HG02885 (cell line): ENCODE results near the gene KCNB1.

ENCODE experiments used
- ATAC-seq: cut with Tn5 transposase; IDR thresholded peaks from one replicate; pipeline ENCODE4 v1.9.1; 2021; ENCODE audit warnings: mild to moderate bottlenecking; ENCODE audit not compliant: unreplicated experiment, poor library complexity

KCNB1 gene

DNA sequence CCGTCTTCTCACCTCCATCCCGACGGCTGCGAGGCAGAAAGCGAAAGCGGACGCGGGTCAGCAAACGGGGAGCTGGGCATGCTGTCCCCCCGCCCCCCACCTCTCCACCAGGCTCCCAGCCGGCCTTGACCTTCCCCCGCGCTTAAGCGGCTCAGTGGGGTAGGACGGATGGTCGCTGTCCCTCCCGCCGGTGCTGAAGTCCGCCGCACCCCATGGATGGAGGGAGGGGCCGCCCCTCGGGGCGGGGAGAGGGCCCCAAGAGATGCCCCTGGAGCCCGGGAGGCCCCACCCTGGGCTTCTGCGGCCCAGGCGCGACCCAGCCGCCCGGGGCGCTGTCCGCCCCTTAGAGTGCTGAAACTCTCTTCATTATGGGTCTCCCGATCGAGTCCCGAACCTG, at the start of gene KCNB1:
TSS of gene KCNB1 (minus strand) at position 48 of the 397 bp plus-strand sequence. CDS start 188 bp downstream, outside the sequence.
- no peak for ATAC-seq

DNA sequence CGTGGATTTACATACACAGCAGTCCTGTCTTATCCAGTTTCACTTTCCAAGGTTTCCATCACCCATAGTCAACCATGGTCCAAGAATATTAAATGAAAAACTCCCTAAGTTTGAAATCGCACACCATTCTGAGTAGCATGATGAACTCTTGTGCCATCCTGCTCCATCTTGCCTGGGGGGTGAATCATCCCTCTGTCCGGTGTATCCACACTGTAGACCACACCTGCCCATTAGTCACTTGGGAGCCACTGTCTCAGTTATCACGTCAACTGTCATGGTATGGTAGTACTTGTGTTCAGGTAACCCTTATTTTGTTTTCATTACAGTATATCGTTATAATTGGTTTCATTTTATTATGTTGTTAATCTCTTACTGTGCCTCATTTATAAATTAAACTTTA, 47.0 kb upstream of the KCNB1 start:
- ATAC-seq, result no peak

DNA sequence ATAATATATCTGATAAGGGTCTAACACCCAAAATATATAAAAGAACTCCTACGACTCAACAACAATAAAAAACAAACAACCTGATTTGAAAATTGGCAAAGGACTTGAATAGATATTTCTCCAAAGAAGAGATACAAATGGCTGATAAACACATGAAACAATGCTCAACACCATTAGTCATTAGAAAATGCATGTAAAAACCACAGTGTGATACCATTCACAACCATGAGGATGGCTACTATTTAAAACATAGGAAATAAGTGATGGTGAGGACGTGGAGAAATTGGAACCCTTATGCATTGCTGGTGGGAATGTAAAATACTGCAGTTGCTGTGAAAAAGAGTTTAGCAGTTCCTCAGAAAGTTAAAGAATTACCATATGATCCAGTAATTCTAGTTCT, 44.1 kb upstream of the KCNB1 start:
- no peak for ATAC-seq

DNA sequence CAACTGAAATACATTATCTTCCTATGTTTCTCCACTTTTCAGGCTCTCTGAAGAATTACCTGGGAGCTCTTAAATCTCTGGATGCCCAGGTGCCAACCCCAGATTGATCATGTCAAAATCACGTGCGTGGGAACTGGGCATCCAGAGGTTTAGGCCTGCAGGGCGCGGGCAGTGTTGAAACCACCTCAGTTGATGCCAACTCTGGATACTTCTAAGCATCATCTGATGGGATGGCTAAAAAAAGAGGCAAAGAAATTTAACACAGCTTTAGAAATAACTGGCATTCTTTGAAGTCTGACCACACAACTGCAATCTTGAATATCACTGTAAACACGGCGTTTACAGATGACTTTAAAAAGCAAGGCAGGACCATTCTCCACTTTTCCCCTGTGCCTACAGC, 43.6 kb upstream of the KCNB1 start:
- ATAC-seq, result no peak

DNA sequence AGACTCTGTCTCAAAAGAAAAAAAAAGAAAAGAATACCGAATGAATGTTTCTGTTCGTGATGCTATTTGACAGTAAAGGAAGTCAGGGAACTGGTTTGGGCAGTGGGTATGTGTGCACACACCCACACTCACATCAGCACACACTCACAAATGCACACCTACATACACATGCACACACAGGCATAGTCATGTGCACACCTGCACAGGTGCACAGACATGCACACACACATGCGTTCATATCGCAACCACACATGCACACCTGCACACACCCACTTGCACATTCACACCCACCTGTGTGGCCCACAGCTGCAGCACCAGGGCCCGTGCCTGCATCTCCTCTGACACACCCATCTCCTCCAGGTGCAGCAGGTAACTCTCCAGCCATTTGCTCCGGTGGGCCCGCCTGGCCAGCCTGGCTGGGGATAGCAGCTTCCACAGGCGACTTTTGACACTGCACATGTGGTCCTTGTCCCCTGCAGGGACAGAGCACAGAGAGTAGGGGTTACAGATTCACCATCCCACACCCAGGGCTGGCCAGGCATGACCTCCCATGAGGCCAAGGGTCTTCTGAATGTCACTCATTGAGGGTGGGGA, 41.4 kb upstream of the KCNB1 start:
- ATAC-seq, result no peak

DNA sequence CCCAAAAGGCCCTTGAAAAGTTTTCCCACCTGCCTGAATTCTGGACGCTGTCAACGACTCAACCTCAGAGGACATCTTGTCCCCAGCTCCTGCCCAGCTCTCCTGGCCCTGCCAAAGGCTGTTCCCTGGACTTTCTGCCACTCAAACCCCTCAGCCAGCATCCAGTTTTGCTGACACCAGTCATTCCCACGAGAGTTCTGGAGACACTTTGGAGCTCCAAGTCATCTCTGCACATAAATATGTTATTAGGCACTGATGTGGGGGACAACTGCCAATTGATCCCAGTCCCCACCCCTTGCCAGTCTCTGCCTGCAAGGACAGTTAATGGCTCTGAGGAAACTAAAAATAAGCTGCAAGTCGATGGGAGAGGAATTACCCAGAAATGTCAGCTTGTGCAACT, 38.9 kb upstream of the KCNB1 start:
- ATAC-seq, result no peak

DNA sequence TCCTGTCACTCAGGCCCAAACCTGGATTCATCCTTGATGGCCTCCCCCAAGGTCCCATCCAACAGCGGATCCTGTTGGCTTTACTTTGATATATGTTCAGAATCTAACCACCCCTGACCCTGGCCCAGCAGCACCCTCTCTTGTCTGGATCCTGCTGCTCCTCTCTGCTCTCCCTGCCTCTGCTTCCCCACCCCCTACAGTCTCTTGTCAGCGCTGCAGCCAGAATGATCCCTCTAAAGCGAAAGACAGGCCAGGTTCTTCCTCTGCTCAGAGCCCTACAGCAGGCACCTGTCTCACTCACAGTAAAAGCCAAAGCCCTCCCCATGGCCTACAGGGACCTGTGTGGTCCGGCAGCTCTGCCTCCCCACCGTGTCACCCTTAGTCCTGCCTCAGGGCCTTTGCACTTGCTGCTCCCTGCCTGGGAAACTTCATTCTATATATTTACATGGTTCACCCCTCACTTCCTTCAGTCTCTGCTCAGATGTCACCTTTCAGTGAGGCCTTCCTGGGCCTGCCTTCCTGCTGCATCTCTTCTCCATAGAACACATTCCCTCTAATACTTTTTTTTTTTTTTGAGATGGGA, 37.4 kb upstream of the KCNB1 start:
- ATAC-seq, result no peak

DNA sequence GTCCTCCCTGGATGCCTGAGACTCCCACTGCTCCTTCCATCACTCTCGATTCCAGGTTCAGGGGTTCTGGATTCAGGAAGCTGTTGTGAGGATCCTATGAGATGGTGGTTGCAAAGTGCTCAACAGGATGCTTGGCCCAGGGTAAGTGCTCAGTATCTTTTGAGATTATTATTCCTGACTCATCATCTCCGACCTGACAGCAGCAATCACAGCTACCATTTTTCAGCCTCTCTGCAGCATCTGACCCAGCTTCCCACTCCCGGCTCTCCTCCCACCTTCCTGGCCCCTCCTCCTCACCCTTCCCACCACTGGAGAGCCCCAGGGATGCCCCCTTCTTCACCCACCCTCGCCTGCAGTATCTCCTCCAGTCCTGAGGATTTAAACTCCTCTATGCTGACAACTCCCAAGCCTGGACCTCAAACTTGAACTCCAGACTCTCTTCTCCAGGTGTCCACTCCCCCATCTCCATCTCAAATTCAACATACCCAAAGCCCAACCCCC, 36.8 kb upstream of the KCNB1 start:
- ATAC-seq, result no peak

DNA sequence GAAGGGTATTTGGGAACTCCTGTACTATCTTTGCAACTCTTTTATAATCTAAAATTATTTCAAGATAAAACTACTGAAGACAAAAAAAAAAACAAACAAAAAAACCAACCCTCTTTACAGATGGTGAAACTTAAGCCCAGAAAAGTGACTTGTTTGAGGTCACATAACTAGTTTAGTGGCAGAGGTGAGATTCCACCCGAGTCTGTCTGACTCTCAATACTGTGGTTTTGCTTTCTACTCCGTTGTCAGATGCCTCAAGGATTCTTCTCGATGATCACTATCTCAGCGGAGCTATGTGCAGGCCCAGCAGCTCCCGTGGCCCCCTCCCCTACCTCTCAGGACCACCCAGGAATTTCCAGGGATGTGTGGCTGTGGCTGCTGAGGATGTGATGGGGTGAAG, 36.1 kb upstream of the KCNB1 start:
- ATAC-seq, result no peak

DNA sequence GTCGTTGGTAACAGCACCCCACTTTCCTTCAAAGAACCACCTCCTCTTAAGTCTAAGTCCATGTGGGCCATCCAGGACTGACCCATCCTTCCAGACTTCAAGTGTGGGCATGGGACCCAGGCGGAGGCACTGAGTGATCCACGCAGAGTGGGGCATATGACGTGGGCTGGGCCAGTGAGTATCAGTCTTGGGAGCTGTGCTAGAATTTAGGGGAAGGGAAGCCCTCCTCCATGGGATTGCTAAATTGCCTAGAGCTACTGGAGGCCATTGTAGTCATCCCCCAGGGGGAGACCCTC, 35.3 kb upstream of the KCNB1 start:
- no peak for ATAC-seq

DNA sequence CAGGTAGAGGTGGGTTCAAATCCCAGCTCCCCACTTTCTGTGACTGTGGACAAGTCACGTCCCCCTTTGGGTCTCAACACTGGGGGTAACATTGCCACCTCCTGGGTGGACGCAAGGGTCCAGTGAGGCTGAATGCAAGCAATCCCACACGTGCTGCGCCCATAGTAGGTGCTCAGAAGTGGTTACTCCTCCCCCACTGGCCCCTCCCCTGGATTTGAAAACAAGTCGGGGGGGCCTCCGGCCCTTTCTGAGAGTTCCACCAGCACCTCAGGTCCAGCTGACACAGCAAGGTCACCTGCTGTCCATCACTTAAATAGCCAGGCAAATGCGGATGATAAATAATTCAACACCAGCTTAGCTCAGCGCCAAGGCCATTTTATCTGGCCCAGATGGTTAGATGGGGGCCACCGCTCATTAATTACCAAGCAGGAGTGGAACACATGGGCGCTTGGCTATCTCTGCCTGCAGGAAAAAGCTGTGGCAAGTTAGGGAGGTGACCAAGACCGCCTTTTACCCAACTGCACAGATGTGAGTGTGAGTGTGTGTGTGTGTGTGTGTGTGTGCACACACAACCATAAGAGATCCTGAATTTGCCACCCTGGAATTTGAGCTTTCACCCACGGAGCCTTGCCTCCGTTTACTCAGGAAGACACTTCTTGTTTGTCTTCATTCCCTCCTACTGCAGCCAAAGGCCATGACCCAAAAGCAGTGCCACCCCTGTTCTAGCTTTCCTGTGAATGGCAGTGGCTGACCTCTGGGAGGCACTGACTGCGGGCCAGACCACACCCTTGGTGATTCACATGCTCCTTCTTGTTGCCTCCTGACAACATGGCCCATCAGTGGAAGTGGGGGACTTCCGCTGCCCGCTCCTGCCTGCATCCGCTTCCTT, 34.7 kb upstream of the KCNB1 start:
- no peak for ATAC-seq

DNA sequence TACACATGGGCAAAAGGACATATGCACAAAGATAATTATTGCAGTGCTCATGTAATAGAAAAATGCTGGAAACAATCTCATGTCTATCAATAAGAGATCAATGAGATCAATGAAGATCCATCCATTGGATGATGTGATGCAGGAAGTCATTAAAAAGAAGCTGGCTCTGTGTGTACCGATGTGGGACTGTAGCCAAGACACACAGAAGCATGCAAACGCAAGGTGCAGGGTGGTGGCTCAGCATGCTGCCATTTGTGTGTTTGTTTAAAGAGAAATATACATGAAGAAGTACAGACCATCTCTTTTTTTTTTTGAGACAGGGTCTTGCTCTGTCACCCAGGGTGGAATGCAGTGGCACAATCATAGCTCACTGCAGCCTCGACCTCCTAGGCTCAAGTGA, 33.1 kb upstream of the KCNB1 start:
- ATAC-seq, result no peak

DNA sequence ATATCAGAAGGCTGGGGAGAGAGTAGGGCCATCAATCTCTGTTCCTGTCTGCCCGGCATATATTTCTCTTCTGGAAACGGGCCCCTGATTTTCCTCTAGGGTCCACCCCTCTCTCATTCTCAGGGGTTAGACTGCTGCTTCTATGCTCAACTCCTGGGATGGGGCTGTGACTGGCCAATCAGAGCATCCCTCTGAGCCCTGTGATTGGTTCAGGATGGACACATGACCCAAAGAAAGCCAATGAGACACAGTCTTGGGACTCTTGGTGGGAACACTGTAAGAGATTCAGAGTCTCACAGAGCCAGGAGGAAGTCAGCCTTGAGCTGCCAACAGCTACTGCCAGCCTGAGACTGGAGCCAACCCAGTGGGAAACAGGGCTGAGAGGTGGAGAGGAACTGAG, 31.0 kb upstream of the KCNB1 start:
- no peak for ATAC-seq

DNA sequence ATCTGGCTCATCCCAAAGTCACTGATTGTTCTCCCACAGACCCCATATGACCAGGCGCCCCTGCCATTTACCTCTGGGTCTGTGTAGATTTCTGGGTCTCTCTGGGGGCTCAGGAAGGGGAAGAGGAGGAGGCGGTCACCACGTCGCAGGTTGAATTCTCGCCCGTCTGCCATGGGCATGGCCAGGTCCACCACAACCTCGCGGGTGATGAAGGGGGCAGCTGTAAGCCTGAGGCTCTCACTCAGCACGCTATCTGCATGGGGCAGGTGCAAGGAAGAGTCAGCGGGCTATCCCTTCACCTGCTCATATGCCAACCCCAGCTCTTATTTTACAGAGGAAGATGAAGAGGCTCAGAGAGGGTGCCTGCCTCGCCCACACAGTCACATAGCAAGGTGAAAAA, 30.5 kb upstream of the KCNB1 start:
- ATAC-seq, result no peak

DNA sequence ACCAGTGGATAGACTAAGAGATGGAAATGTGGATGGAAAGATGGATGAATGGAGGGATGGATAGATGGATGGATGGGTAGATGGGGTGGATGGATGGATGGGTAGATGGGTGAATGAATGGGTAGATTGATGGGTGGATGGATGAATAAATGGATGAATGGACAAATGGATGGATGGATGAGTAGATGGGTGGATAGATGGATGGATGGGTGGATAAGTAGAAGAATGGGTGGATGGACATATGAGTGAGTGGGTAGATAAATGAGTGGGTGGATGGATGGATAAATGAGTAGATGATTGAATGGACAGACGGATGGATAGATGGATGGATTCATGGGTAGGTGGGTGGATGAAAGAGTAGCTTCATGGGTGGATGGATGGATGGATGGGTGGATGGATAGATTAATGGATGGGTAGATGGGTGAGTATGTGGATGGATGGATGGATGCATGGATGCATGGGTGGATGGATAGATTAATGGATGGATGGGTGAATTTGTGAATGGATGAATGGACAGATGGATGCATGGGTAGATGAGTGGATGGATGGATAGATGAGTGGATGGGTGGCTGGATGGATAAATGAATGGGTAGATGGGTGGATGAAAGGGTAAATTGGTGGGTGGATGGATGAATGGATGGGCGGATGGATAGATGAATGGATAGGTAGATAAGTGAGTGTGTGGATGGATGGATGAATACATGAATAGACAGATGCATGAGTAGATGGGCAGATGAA, 29.5 kb upstream of the KCNB1 start:
- ATAC-seq, result no peak

DNA sequence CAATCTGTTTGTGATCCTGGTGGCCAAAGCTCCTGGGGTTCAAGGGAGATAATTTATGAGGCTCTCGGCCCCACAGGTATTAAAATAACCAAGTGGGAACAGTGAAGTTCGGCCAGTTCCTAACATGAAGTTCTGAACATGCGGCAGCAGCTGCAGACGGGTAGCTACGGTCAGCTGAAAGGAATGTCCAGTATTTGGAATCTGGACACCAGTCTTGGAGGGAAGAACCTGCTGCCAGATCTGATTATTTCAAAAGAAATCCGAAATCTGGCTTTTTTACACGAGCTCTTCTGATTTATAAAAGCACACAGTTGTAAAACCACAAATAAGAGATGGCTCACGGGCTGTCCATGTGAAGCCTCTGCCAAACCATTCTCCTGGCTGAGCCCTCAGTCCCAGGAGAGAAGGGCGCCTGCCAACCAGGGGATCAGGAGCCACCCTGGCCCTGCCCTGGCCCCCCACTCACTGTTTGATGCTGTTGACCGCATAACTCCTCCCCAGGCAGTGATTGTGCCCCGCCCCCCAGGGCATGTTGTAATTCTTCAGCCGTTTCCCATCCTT, 28.2 kb upstream of the KCNB1 start:
- ATAC-seq, result no peak

DNA sequence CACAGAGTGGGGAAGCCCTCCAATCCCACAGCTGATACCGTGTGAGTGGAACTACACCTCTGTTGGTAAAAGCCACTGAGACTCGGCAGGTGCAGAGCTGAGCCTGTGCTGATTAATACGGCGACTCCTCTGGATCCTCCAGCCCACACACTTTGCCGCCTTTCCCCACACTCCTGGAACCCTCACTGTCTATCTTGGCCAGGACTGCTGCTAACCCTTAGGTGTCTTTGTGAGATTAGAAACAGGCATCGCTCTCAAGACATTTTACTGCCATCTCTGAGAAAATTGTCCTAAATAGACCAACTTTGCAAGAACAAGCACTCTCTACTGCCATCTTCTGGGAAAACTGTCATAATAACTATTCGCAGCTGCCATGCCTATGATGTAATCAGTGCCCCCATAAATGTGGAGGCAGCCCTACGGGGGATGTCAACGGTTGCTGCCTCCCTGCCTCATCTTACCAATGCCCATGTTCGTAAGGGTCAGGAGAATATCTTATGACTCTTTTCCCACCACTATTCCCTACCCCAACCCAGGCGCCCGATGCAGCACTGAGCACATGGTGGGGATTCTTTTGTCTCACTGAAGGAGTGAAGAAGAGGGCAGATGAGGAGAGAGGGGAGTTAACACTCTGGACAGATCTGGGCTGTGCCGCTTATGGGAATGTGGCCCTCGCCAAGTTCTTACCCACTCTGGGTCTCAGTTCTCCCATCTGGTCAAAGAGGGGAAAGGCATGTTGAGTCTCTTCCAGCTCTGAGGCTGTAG, 26.1 kb upstream of the KCNB1 start:
- ATAC-seq, result no peak

DNA sequence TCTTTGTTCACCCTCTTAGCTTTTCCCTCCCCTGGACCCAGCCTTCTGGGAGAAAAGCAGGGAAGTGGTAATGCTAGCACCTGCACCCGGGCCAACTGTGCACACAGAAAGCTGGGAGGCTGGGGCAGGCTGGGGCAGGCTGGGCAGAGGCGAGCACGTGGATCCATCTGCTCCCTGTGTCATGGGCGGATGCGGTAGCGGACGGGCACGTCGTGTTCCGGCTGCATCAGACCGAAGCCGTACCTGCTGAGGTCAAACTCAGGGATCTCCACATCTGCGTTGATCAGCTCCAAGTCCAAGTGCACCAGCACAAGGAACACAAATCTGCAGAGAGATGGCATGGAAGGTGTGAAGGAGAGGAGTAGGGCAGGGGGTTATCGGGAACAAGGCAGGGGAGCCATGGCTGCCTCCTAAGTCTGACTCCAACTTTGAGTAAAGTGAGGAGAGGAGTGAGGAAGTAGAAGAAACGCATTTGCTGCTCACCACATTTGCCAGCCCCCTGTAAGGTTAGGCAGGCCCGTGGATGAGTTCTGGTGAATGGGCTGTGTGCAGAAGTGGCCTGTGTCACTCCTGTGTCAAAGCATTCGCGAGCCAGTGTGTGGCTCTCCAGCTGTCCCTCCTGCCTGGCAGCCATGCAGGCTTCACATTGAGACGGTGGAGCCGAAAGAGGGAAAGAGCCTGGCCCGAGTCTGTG, 25.4 kb upstream of the KCNB1 start:
- ATAC-seq, result no peak

DNA sequence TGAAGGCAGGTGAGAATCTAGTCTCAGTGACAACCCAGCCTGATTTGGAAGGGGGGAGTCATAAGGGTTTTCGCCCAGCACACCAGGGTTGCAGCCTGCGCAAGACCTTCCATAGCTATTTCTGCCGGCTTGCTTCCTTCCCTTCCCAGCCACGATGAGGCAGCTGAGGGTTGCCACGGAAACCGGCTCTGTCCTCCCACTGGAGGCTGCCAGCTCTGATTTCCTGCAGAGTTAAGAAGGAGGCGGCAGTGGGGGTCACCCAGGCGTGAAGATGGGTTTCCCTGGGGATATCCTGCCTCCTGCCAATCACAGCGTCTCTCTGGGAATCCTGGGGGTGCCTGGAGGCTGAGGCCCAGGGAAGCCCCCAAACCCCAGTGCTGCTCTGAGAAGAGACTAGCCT, 23.1 kb upstream of the KCNB1 start:
- ATAC-seq, result no peak
